H1 (cell line): Measurements from ENCODE around the gene SH3BGRL. TPM values are rescaled to one million over a fixed set of nuclear protein-coding genes. Genes with fewer than 3 reads are reported as not detected.

ENCODE experiments used
- CTCF ChIA-PET: fragments of 300-600 bp; sonication (Branson Sonifier 250); formaldehyde crosslinking; loops from one replicate; lab custom pipeline; 2021; ENCODE audit not compliant: partially characterized antibody; lab: Charles Lee
- POLR2A ChIA-PET: fragments of 300-600 bp; sonication (Branson Sonifier 250); formaldehyde crosslinking; loops from one replicate; lab custom pipeline; 2021; ENCODE audit warnings: inconsistent platforms; ENCODE audit not compliant: partially characterized antibody; lab: Charles Lee
- DNase-seq, 2 experiments: peaks; one replicate each; pipeline versions ENCODE4 v3.0.0 to v3.0.0-alpha.2; 2010 to 2022; ENCODE audit warnings: low spot score in 2 of 2, low read depth in 1 of 2, mixed read lengths in 1 of 2
- FAIRE-seq: peaks from 2 replicates; lab custom pipeline; 2011; peaks lifted over from hg19 to GRCh38; lab: Jason Lieb, UNC
- H2AFZ ChIP-seq: 2 replicates; pipeline ENCODE4 v1.8.1; 2012; ENCODE audit warnings: low read length, inconsistent platforms
- H2AK5ac ChIP-seq: 2 replicates; pipeline ENCODE4 v1.6.1; 2013; ENCODE audit warnings: low read depth, low read length
- H2BK120ac ChIP-seq: replicated peaks from 2 replicates; pipeline ENCODE3; 2013; ENCODE audit warnings: low read depth, low read length, inconsistent platforms
- H2BK12ac ChIP-seq: 2 replicates; pipeline ENCODE4 v1.6.1; 2013; ENCODE audit warnings: low read depth, low read length
- H2BK15ac ChIP-seq: 2 replicates; pipeline ENCODE4 v1.6.1; 2013; ENCODE audit warnings: low read length
- H2BK20ac ChIP-seq: 2 replicates; pipeline ENCODE4 v1.6.1; 2013; ENCODE audit warnings: low read length
- H2BK5ac ChIP-seq: 2 replicates; pipeline ENCODE4 v1.6.1; 2013; ENCODE audit warnings: low read depth, low read length
- H3K14ac ChIP-seq: 2 replicates; pipeline ENCODE4 v1.6.1; 2013; ENCODE audit warnings: inconsistent platforms; ENCODE audit not compliant: insufficient read length
- H3K18ac ChIP-seq: 2 replicates; pipeline ENCODE4 v1.6.1; 2013; ENCODE audit warnings: low read length; ENCODE audit errors: extremely low read depth
- H3K23ac ChIP-seq: 2 replicates; pipeline ENCODE4 v1.6.1; 2013; ENCODE audit warnings: inconsistent platforms; ENCODE audit not compliant: insufficient read length
- H3K23me2 ChIP-seq: 2 replicates; pipeline ENCODE4 v1.6.1; 2013; ENCODE audit warnings: low read depth, low read length
- H3K27ac ChIP-seq: 2 replicates; pipeline ENCODE4 v1.6.1; 2011; ENCODE audit warnings: low read depth, low read length, inconsistent platforms
- H3K27me3 ChIP-seq, 4 experiments: replicated peaks in 1 of 4; 1 replicate in 1 of 4; 2 replicates in 3 of 4; pipeline versions ENCODE4 v1.6.1 to v1.8.1; 2011 to 2013; ENCODE audit warnings: low read length in 3 of 4, mild to moderate bottlenecking in 3 of 4, inconsistent platforms in 2 of 4, mixed read lengths in 2 of 4, moderate library complexity in 1 of 4; ENCODE audit not compliant: control insufficient read depth in 3 of 4, insufficient read depth in 3 of 4; ENCODE audit errors: extremely low read depth in 1 of 4
- H3K36me3 ChIP-seq, 4 experiments: 2 replicates each; pipeline versions ENCODE4 v1.6.1 to v1.8.1; 2011 to 2013; ENCODE audit warnings: mild to moderate bottlenecking in 4 of 4, low read length in 3 of 4, moderate library complexity in 2 of 4, control low read depth in 1 of 4, inconsistent platforms in 1 of 4; ENCODE audit not compliant: insufficient read depth in 4 of 4, control insufficient read depth in 2 of 4
- H3K4ac ChIP-seq: replicated peaks from 2 replicates; pipeline ENCODE3; 2013; ENCODE audit warnings: low read length, low read depth, mixed read lengths, inconsistent platforms; ENCODE audit not compliant: insufficient read length
- H3K4me1 ChIP-seq, 4 experiments: replicated peaks in 1 of 4; 1 replicate in 1 of 4; 2 replicates in 3 of 4; pipeline versions ENCODE4 v1.6.1 to v1.8.1; 2011 to 2013; ENCODE audit warnings: low read length in 3 of 4, inconsistent platforms in 2 of 4, mixed read lengths in 1 of 4; ENCODE audit not compliant: insufficient read depth in 4 of 4, control insufficient read depth in 3 of 4
- H3K4me2 ChIP-seq, 2 experiments: 2 replicates each; pipeline versions ENCODE4 v1.6.1 to v1.8.1; 2011 to 2013; ENCODE audit warnings: low read depth in 2 of 2, low read length in 2 of 2, control low read depth in 1 of 2, inconsistent platforms in 1 of 2, mild to moderate bottlenecking in 1 of 2; ENCODE audit not compliant: insufficient read depth in 1 of 2
- H3K4me3 ChIP-seq, 4 experiments: fragments of 200-600, 300-600 bp in 1 of 4; sonication (generic), shearing (Covaris generic), sonication (Bioruptor Twin) in 1 of 4; 2 replicates each; pipeline versions ENCODE4 v1.5.1 to v1.8.1; 2011 to 2016; ENCODE audit warnings: low read length in 4 of 4, low read depth in 3 of 4, control low read depth in 2 of 4, inconsistent platforms in 2 of 4, mild to moderate bottlenecking in 2 of 4, mixed read lengths in 1 of 4, moderate library complexity in 1 of 4; ENCODE audit not compliant: insufficient read depth in 2 of 4; ENCODE audit errors: extremely low read depth in 1 of 4
- H3K56ac ChIP-seq: replicated peaks from 2 replicates; pipeline ENCODE3; 2013; ENCODE audit warnings: low read depth, mild to moderate bottlenecking, mixed read lengths, low read length, inconsistent platforms; ENCODE audit not compliant: insufficient read length
- H3K79me1 ChIP-seq: 2 replicates; pipeline ENCODE4 v1.6.1; 2013; ENCODE audit warnings: low read depth, low read length, control low read depth
- H3K79me2 ChIP-seq, 2 experiments: 2 replicates each; pipeline versions ENCODE4 v1.6.1 to v1.8.1; 2012 to 2013; ENCODE audit warnings: low read length in 2 of 2, mild to moderate bottlenecking in 2 of 2, inconsistent platforms in 1 of 2; ENCODE audit not compliant: insufficient read depth in 2 of 2, control insufficient read depth in 1 of 2
- H3K9ac ChIP-seq, 4 experiments: replicated peaks in 1 of 4; 1 replicate in 1 of 4; 2 replicates in 3 of 4; pipeline versions ENCODE4 v1.6.1 to v1.8.1; 2011 to 2013; ENCODE audit warnings: low read depth in 3 of 4, low read length in 3 of 4, control low read depth in 2 of 4, mild to moderate bottlenecking in 2 of 4, moderate library complexity in 2 of 4, inconsistent platforms in 1 of 4; ENCODE audit errors: extremely low read depth in 1 of 4
- H3K9me3 ChIP-seq, 2 experiments: 2 replicates each; pipeline versions ENCODE4 v1.6.1 to v1.8.1; 2012 to 2013; ENCODE audit warnings: mild to moderate bottlenecking in 2 of 2, moderate library complexity in 2 of 2, control low read depth in 1 of 2, inconsistent platforms in 1 of 2, low read depth in 1 of 2, low read length in 1 of 2, mixed read lengths in 1 of 2; ENCODE audit not compliant: insufficient read depth in 2 of 2
- H4K20me1 ChIP-seq, 2 experiments: replicated peaks in 1 of 2; 2 replicates each; pipeline versions ENCODE3 to v1.8.1; 2011 to 2013; ENCODE audit warnings: inconsistent platforms in 2 of 2, low read length in 2 of 2, mild to moderate bottlenecking in 1 of 2; ENCODE audit not compliant: insufficient read depth in 2 of 2, control insufficient read depth in 1 of 2
- H4K5ac ChIP-seq: 2 replicates; pipeline ENCODE4 v1.6.1; 2013; ENCODE audit warnings: low read length, low read depth, mixed read lengths, inconsistent platforms; ENCODE audit not compliant: insufficient read length
- H4K8ac ChIP-seq: 2 replicates; pipeline ENCODE4 v1.8.0; 2013; ENCODE audit warnings: mild to moderate bottlenecking, moderate library complexity, low read length, inconsistent platforms; ENCODE audit not compliant: insufficient read depth; ENCODE audit errors: extremely low read depth
- H4K91ac ChIP-seq: replicated peaks from 2 replicates; pipeline ENCODE3; 2013; ENCODE audit warnings: low read length, mixed read lengths, inconsistent platforms; ENCODE audit not compliant: insufficient read length
- EZH2 ChIP-seq: fragments of 200-600 bp; sonication (generic); IDR thresholded peaks from 2 replicates; pipeline ENCODE4 v1.7.1; 2012; ENCODE audit warnings: low read depth, mild to moderate bottlenecking, moderate library complexity, low read length, inconsistent platforms; ENCODE audit not compliant: severe bottlenecking
- MAFK ChIP-seq: IDR thresholded peaks from 2 replicates; pipeline ENCODE4 v1.6.1; 2012; ENCODE audit warnings: low read depth, mild to moderate bottlenecking, improper control_type of control experiment, low read length
- MAX ChIP-seq: IDR thresholded peaks from 2 replicates; pipeline ENCODE4 v1.6.1; 2012; ENCODE audit warnings: inconsistent platforms
- SIN3A ChIP-seq, 2 experiments: IDR thresholded peaks in 1 of 2; conservative IDR thresholded peaks in 1 of 2; 2 replicates each; pipeline ENCODE4 v1.6.1; 2011 to 2012; ENCODE audit warnings: low read length in 2 of 2, improper control_type of control experiment in 1 of 2, low read depth in 1 of 2, mild to moderate bottlenecking in 1 of 2
- SIX5 ChIP-seq: IDR thresholded peaks from 2 replicates; pipeline ENCODE4 v1.6.1; 2011; ENCODE audit warnings: mild to moderate bottlenecking, low read depth, low read length
- SRF ChIP-seq: IDR thresholded peaks from 2 replicates; pipeline ENCODE4 v1.6.1; 2011; ENCODE audit warnings: mild to moderate bottlenecking, low read depth, low read length, moderate library complexity
- TEAD4 ChIP-seq: IDR thresholded peaks from 2 replicates; pipeline ENCODE4 v1.6.1; 2012; ENCODE audit warnings: low read depth, low read length, inconsistent platforms, mixed read lengths
- YY1 ChIP-seq: IDR thresholded peaks from 2 replicates; pipeline ENCODE4 v1.6.1; 2011; ENCODE audit warnings: low read depth, mild to moderate bottlenecking, low read length
- WGBS, 2 experiments: shearing (Covaris generic) in 1 of 2; methylation state at CpG; one replicate each; pipeline versions ENCODE4 v1.1.6 to v1.1.7; 2013 to 2015; ENCODE audit warnings: low lambda C conversion rate in 2 of 2, mixed read lengths in 2 of 2, inconsistent platforms in 1 of 2, low coverage in 1 of 2, missing lambda C conversion rate in 1 of 2; ENCODE audit not compliant: insufficient replicate concordance in 2 of 2, insufficient coverage in 1 of 2, insufficient read length in 1 of 2; ENCODE audit errors: extremely low coverage in 1 of 2, missing lambda C conversion rate in 1 of 2; 5-methylcytosine and 5-hydroxymethylcytosine counted together
- polyA plus RNA-seq, 7 experiments: library from polyadenylated mRNA; depleted of rRNA in 3 of 7; stranded (reverse) in 5 of 7; unstranded in 2 of 7; fragments of >200 nt in 5 of 7; fragments of 200-250 nt in 2 of 7; gene quantifications; 1 replicate in 5 of 7; 2 replicates in 1 of 7; 4 replicates in 1 of 7; pipeline versions ENCODE4 v1.2.1 to v1.2.3, GENCODE V29; 2011 to 2013; ENCODE audit warnings: missing spikeins in 2 of 7, mixed read lengths in 2 of 7
- total RNA-seq: library from RNA; stranded (reverse); fragmentation: NEBNext Ultra II Directional; extraction: Animal tissue kit (Norgen Biotek cat#: 25700); gene quantifications from 2 replicates; pipeline ENCODE4 v1.2.1, GENCODE V29; 2021

Gene SH3BGRL
- total and polyA plus RNA-seq, 2 of the 8 experiments (the other 6 are each of a cell fraction or from before 2014, with no cell fraction given), result 36.3 to 49.6 TPM

- no peak overlapping the region for H4K91ac ChIP-seq
- 96% methylated on average over 6 of the region's 8 CpGs; no CpG with 5 or more reads in 1 of the 2 experiments for WGBS, 2 experiments
- H3K9me3 ChIP-seq, result no peaks in the 10 kb centered on the region
- peaks cover 0 to 36% of the 10 kb centered on the region in 2 experiments; a peak in 2 of 4 replicates for H3K79me2 ChIP-seq
- no peak overlapping the region for H3K4me2 ChIP-seq
- DNase-seq (no peak), FAIRE-seq (no peak)
- no peaks in the 10 kb centered on the region for H3K4me1 ChIP-seq
- no peak overlapping the region for H3K14ac ChIP-seq
- H3K27ac ChIP-seq, result no peak overlapping the region
- no peak overlapping the region for H2AFZ ChIP-seq
- H3K9ac ChIP-seq, result no peak overlapping the region
- ChIA-PET CTCF (no interaction called here), POLR2A (no interaction called here)
- no peaks in the 10 kb centered on the region for H3K27me3 ChIP-seq
- no peak overlapping the region for H4K5ac ChIP-seq
- no peak overlapping the region for H2BK20ac ChIP-seq
- no peaks in the 10 kb centered on the region for H4K20me1 ChIP-seq
- H3K23ac ChIP-seq, result no peak overlapping the region
- no peaks in the 10 kb centered on the region for H3K79me1 ChIP-seq
- no peak overlapping the region for H3K18ac ChIP-seq
- H2BK15ac ChIP-seq, result no peak overlapping the region
- no peak overlapping the region for H4K8ac ChIP-seq
- no peak overlapping the region for H3K4me3 ChIP-seq
- no peak overlapping the region for H2BK120ac ChIP-seq
- no peaks in the 10 kb centered on the region for H3K23me2 ChIP-seq
- no peak overlapping the region for H3K4ac ChIP-seq
- no peak overlapping the region for H2BK5ac ChIP-seq
- TF ChIP-seq MAX, result no peak
- TF ChIP-seq YY1, result no peak
- TF ChIP-seq SIX5, result no peak
- TF ChIP-seq SRF, result no peak
- TF ChIP-seq EZH2, result no peak
- no peak for TF ChIP-seq TEAD4
- no peak for TF ChIP-seq SIN3A (conservative IDR thresholded peaks at IDR 0.05 in 1 of 2, IDR thresholded peaks at IDR 0.05 in 1 of 2; ENCODE audit: low read depth in 1 of 2, low read length in 2 of 2)
- TF ChIP-seq MAFK, result no peak
- H3K56ac ChIP-seq, result no peak overlapping the region
- H2BK12ac ChIP-seq, result no peak overlapping the region
- no peak overlapping the region for H2AK5ac ChIP-seq
- H3K36me3 ChIP-seq, result no peaks in the 10 kb centered on the region
Measured at GRCh38 chrX:81208916-81209315, 7.0 kb downstream of the SH3BGRL start.
